ENCODE results near the gene ACP5.

Gene ACP5

GRCh38 chr19:11598103-11598483 lies 20.6 kb upstream of the ACP5 start:
- no peaks in the 10 kb centered on the region for H3F3A ChIP-seq (ENCODE audit: insufficient read depth, low read length)
- no peaks in the 10 kb centered on the region for H3K9me2 ChIP-seq (replicated peaks; ENCODE audit: insufficient read depth, low read length)
- H2AFZ ChIP-seq (ENCODE audit: low read length): peak overlapping the region; percentile 85; the same call in 1 of the 2 replicates
- TF ChIP-seq EZH2phosphoT487 (IDR thresholded peaks at IDR 0.05; ENCODE audit: low read length) (no peak), CTCF (IDR thresholded peaks at IDR 0.05; ENCODE audit: low read length) (no peak), EZH2 (optimal IDR thresholded peaks at IDR 0.05; ENCODE audit: low read depth, low read length) (no peak)
- H3K79me2 ChIP-seq (ENCODE audit: low read length): peaks cover 22% of the 10 kb centered on the region
- no peaks in the 10 kb centered on the region for H3K27me3 ChIP-seq (replicated peaks; ENCODE audit: insufficient read depth, low read length)
- H3K4me2 ChIP-seq (ENCODE audit: low read depth, low read length): peak overlapping the region; percentile 80
- H3K9me3 ChIP-seq (replicated peaks; ENCODE audit: insufficient read depth, low read length): no peaks in the 10 kb centered on the region
- H3K4me3 ChIP-seq (ENCODE audit: low read length): peak overlapping the region; percentile 91
- H3K36me3 ChIP-seq (replicated peaks; ENCODE audit: insufficient read depth, low read length): no peaks in the 10 kb centered on the region
- H3K9ac ChIP-seq (ENCODE audit: low read length): peak overlapping the region; percentile 93
- H4K20me1 ChIP-seq (ENCODE audit: insufficient read depth, low read length): no peaks in the 10 kb centered on the region
- no peak for DNase-seq
- H3K4me1 ChIP-seq (ENCODE audit: low read length): no peaks in the 10 kb centered on the region
- no peak overlapping the region for H3K27ac ChIP-seq (ENCODE audit: low read length)

DNA sequence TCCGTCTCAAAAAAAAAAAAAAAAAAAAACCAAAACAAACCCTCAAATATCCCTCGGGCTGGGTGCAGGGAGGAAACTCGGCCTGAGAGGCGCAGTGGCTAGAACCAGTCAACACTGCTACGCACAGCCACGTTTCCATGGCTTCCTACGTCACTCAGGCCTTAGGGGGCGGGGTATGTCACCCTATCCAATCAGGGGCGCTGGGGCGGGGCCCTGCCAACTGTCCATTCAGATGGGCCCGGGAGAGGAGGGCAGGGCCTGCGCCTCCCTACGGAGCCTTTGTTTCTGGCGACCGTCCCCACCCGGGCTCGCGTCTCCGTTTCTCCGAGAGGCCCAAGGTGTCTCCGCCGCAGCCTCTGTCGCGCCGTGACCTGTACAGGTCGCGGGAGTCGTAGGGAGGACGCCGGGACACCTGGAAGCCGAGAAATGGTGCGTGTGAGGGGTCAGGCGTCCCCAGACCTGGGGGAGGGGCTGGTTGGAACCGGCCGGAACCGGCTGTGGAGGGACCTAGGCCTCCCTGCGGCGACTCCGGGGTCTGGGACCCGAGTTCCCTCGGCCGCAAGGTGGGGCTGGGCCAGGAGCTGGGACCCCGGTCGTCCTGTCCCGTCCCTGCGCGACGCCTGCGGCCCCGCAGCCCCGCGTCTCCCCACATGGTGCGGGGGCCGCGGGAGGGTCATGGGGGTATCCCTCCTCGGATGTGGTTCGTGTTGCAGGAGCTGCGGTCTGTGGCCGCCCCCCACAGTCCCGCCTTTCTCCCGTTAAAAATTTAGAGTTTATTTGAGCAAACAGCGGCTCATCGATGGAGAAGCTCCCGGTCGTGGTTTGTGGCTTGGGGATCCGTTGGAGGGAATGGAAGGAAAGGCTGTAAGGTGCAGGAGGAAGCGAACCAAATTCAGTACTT lies 20.0 kb upstream of the ACP5 start, which contains the start of gene ZNF627:
Gene ZNF627 (plus strand): TSS at position 282 of the 901 bp plus-strand sequence. CDS start 145 bp downstream, at position 427.
- Histone ChIP-seq H3K4me2 (ENCODE audit: low read depth, low read length) (peak within 1 kb of the TSS; percentile 80), H3F3A (ENCODE audit: insufficient read depth, low read length) (no peaks in the 10 kb centered on the region), H3K9ac (ENCODE audit: low read length) (peak within 1 kb of the TSS; percentile 93), H3K27ac (ENCODE audit: low read length) (peak within 1 kb of the TSS; percentile 69), H3K79me2 (ENCODE audit: low read length) (peaks cover 22% of the 10 kb centered on the region), H3K9me3 (replicated peaks; ENCODE audit: insufficient read depth, low read length) (no peaks in the 10 kb centered on the region), H3K4me3 (ENCODE audit: low read length) (peak within 1 kb of the TSS; percentile 91), H3K27me3 (replicated peaks; ENCODE audit: insufficient read depth, low read length) (no peaks in the 10 kb centered on the region), H4K20me1 (ENCODE audit: insufficient read depth, low read length) (no peaks in the 10 kb centered on the region), H3K9me2 (replicated peaks; ENCODE audit: insufficient read depth, low read length) (no peaks in the 10 kb centered on the region), H3K4me1 (ENCODE audit: low read length) (no peaks in the 10 kb centered on the region), H3K36me3 (replicated peaks; ENCODE audit: insufficient read depth, low read length) (no peaks in the 10 kb centered on the region), H2AFZ (ENCODE audit: low read length) (peak within 1 kb of the TSS; percentile 85)
- TF ChIP-seq EZH2 (optimal IDR thresholded peaks at IDR 0.05; ENCODE audit: low read depth, low read length) (no peak), CTCF (IDR thresholded peaks at IDR 0.05; ENCODE audit: low read length) (peak; percentile 20)
- peak; percentile 99 for DNase-seq

DNA sequence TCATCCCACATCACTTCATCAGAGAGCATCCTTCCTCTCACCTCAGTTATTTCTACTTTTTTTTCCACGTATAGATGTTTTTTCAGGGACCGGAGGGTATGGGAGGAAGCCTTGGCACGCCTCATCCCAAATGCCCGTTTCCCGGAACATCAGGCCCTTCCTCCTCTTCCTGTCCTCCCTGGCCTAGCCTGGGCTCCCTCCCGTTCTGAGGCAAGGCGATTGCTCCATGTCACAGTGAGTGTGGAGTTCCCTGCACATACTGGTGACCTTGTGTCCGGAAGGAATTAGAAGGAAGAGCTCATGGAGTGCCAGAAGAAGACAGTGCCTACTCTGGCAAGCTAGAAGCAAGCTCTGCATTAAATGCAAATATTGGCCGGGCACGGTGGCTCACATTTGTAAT lies 18.7 kb upstream of the ACP5 start:
- Histone ChIP-seq H2AFZ (ENCODE audit: low read length) (no peak overlapping the region), H3K27me3 (replicated peaks; ENCODE audit: insufficient read depth, low read length) (no peaks in the 10 kb centered on the region), H3K4me3 (ENCODE audit: low read length) (no peak overlapping the region), H3K9me2 (replicated peaks; ENCODE audit: insufficient read depth, low read length) (no peaks in the 10 kb centered on the region), H3K4me2 (ENCODE audit: low read depth, low read length) (no peak overlapping the region), H3K36me3 (replicated peaks; ENCODE audit: insufficient read depth, low read length) (no peaks in the 10 kb centered on the region), H3K79me2 (ENCODE audit: low read length) (peaks cover 22% of the 10 kb centered on the region), H3K9me3 (replicated peaks; ENCODE audit: insufficient read depth, low read length) (no peaks in the 10 kb centered on the region), H3K9ac (ENCODE audit: low read length) (no peak overlapping the region), H3K4me1 (ENCODE audit: low read length) (no peaks in the 10 kb centered on the region), H3K27ac (ENCODE audit: low read length) (no peak overlapping the region), H4K20me1 (ENCODE audit: insufficient read depth, low read length) (no peaks in the 10 kb centered on the region), H3F3A (ENCODE audit: insufficient read depth, low read length) (no peaks in the 10 kb centered on the region)
- no peak for DNase-seq
- TF ChIP-seq CTCF (IDR thresholded peaks at IDR 0.05; ENCODE audit: low read length) (no peak), EZH2 (optimal IDR thresholded peaks at IDR 0.05; ENCODE audit: low read depth, low read length) (no peak), EZH2phosphoT487 (IDR thresholded peaks at IDR 0.05; ENCODE audit: low read length) (no peak)

All from MM.1S (cell line).